Gastrocnemius medialis (tissue), 4 donors: ENCODE data around the gene SLC10A1.

Experiments used
- POLR2A ChIP-seq, 2 donors: fragments of 450-650 bp; IDR thresholded peaks; one replicate each; pipeline ENCODE4 v1.6.1; 2017; ENCODE audit warnings: antibody characterized with exemption in 2 of 2, mild to moderate bottlenecking in 2 of 2, moderate library complexity in 2 of 2
- TF ChIP-seq, protein P1 (sequence below), 5 experiments: fragments of 450-650 bp in 3 of 5; fragments of 200-600 bp in 2 of 5; sonication (generic) in 2 of 5; IDR thresholded peaks in 4 of 5; conservative IDR thresholded peaks in 1 of 5; 1 replicate in 4 of 5; 2 replicates in 1 of 5; pipeline ENCODE4 v1.5.1; 2016 to 2019; ENCODE audit warnings: antibody characterized with exemption in 5 of 5, mild to moderate bottlenecking in 3 of 5, moderate library complexity in 3 of 5

DNA sequence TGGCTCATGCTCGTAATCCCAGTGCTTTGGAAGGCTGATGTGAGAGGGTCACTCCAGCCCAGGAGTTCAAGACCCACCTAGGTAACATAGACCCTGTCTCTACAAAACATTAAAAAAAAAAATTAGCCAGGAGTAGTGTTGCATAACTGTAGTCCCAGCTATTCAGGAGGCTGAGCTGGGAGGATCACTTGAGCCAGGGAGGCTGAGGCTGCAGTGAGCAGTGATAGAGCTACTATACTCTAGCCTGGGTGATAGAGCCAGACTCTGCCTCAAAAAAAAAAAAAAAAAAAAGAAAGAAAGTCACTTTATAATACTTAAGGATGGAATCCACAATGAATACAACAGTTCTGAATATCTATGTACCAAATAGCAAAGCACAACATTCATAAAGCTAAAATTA is 10.2 kb upstream of the SLC10A1 start:
- TF ChIP-seq POLR2A (IDR thresholded peaks at IDR 0.05): no peak
- TF ChIP-seq, protein P1, sequence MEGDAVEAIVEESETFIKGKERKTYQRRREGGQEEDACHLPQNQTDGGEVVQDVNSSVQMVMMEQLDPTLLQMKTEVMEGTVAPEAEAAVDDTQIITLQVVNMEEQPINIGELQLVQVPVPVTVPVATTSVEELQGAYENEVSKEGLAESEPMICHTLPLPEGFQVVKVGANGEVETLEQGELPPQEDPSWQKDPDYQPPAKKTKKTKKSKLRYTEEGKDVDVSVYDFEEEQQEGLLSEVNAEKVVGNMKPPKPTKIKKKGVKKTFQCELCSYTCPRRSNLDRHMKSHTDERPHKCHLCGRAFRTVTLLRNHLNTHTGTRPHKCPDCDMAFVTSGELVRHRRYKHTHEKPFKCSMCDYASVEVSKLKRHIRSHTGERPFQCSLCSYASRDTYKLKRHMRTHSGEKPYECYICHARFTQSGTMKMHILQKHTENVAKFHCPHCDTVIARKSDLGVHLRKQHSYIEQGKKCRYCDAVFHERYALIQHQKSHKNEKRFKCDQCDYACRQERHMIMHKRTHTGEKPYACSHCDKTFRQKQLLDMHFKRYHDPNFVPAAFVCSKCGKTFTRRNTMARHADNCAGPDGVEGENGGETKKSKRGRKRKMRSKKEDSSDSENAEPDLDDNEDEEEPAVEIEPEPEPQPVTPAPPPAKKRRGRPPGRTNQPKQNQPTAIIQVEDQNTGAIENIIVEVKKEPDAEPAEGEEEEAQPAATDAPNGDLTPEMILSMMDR (IDR thresholded peaks at IDR 0.05 in 4 of 5, conservative IDR thresholded peaks at IDR 0.05 in 1 of 5): no peak
